NCI-H510A treated with DMSO at 0.1 percent for 48 hours (cell line): Measurements from ENCODE around the gene KLHL35.

Source experiments
- DNase-seq: peaks from one replicate; lab custom pipeline; 2025; lab: John Stamatoyannopoulos, UW

Gene KLHL35

GRCh38 chr11:75441804-75442132, 8.8 kb upstream of the KLHL35 start:
- no peak for DNase-seq

- DNase-seq = no peak
Measured at GRCh38 chr11:75440960-75441803, 8.2 kb upstream of the KLHL35 start.

- no peak for DNase-seq
Measured at GRCh38 chr11:75439495-75440120, 6.6 kb upstream of the KLHL35 start.

GRCh38 chr11:75439026-75439425, 6.0 kb upstream of the KLHL35 start:
- DNase-seq = no peak

GRCh38 chr11:75437966-75438659, 5.1 kb upstream of the KLHL35 start:
- no peak for DNase-seq

- no peak for DNase-seq
Measured at GRCh38 chr11:75436806-75437205, 3.8 kb upstream of the KLHL35 start.

GRCh38 chr11:75435571-75435925, 2.5 kb upstream of the KLHL35 start:
- DNase-seq = no peak

- DNase-seq = no peak
Measured at GRCh38 chr11:75434886-75435570, 2.0 kb upstream of the KLHL35 start.

- DNase-seq = no peak
Measured at GRCh38 chr11:75434051-75434450, 1.0 kb upstream of the KLHL35 start.

GRCh38 chr11:75433443-75433842, 440 bp upstream of the KLHL35 start:
- DNase-seq = no peak

- no peak for DNase-seq
Measured at GRCh38 chr11:75431533-75432525, 1.2 kb downstream of the KLHL35 start.

GRCh38 chr11:75430714-75431532, 2.1 kb downstream of the KLHL35 start:
- DNase-seq = no peak

GRCh38 chr11:75429902-75430713, 2.9 kb downstream of the KLHL35 start:
- no peak for DNase-seq

GRCh38 chr11:75429641-75429901, 3.4 kb downstream of the KLHL35 start:
- DNase-seq = no peak

- no peak for DNase-seq
Measured at GRCh38 chr11:75428989-75429640, 3.9 kb downstream of the KLHL35 start.

GRCh38 chr11:75428281-75428724, 4.7 kb downstream of the KLHL35 start:
- no peak for DNase-seq

GRCh38 chr11:75427181-75427580, 5.8 kb downstream of the KLHL35 start:
- no peak for DNase-seq

GRCh38 chr11:75426720-75427086, 6.3 kb downstream of the KLHL35 start:
- DNase-seq = no peak

GRCh38 chr11:75425422-75425821, 7.6 kb downstream of the KLHL35 start:
- no peak for DNase-seq
